ENCODE data around the gene PARP1. TPM values are rescaled to one million over a fixed set of nuclear protein-coding genes. Genes with fewer than 3 reads are reported as not detected.

PARP1 gene
- total RNA-seq, 1 experiment from 2014 or later, result 376 TPM

GRCh38 chr1:226457307-226457712 lies 49.4 kb upstream of the PARP1 start:
- H3K27ac Mint-ChIP-seq, result no peak overlapping the region; the same call in 1 of the 2 replicates
- peak; percentile 91 for ATAC-seq
- ChIA-PET POLR2A (interaction anchor here (1.0 kb wide), 1 partner anchor 49 kb away, joined by 4 read pairs; the partner anchor contains the start of gene PARP1), CTCF (interaction anchor here (0.5 to 2.5 kb wide), 52 partner anchors 10 to 254 kb away, joined by 3 to 36 read pairs (median 6); partner anchors contain the start of genes PARP1 and STUM)
- H3K9me3 Mint-ChIP-seq, result peaks cover 17% of the 10 kb centered on the region
- peak; percentile 62 for DNase-seq (ENCODE audit: low spot score)
- peaks cover 20% of the 10 kb centered on the region for H3K4me1 Mint-ChIP-seq
- TF ChIP-seq FOXP4 (CRISPR knock-in tag; IDR thresholded peaks at IDR 0.05), result no peak
- TF ChIP-seq, protein P1, sequence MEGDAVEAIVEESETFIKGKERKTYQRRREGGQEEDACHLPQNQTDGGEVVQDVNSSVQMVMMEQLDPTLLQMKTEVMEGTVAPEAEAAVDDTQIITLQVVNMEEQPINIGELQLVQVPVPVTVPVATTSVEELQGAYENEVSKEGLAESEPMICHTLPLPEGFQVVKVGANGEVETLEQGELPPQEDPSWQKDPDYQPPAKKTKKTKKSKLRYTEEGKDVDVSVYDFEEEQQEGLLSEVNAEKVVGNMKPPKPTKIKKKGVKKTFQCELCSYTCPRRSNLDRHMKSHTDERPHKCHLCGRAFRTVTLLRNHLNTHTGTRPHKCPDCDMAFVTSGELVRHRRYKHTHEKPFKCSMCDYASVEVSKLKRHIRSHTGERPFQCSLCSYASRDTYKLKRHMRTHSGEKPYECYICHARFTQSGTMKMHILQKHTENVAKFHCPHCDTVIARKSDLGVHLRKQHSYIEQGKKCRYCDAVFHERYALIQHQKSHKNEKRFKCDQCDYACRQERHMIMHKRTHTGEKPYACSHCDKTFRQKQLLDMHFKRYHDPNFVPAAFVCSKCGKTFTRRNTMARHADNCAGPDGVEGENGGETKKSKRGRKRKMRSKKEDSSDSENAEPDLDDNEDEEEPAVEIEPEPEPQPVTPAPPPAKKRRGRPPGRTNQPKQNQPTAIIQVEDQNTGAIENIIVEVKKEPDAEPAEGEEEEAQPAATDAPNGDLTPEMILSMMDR (IDR thresholded peaks at IDR 0.05), result peak; percentile 70; the same call in 1 of the 2 replicates
- H3K36me3 Mint-ChIP-seq, result peaks cover 6% of the 10 kb centered on the region
- no peak overlapping the region for H3K4me3 Mint-ChIP-seq
- H3K27me3 Mint-ChIP-seq (ENCODE audit: low read depth), result no peaks in the 10 kb centered on the region

- TF ChIP-seq, protein P2, sequence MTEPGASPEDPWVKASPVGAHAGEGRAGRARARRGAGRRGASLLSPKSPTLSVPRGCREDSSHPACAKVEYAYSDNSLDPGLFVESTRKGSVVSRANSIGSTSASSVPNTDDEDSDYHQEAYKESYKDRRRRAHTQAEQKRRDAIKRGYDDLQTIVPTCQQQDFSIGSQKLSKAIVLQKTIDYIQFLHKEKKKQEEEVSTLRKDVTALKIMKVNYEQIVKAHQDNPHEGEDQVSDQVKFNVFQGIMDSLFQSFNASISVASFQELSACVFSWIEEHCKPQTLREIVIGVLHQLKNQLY (CRISPR knock-in tag; IDR thresholded peaks at IDR 0.05), result no peak
- TF ChIP-seq NFE2L1 (CRISPR knock-in tag; IDR thresholded peaks at IDR 0.05) (no peak), ATF6 (CRISPR knock-in tag; IDR thresholded peaks at IDR 0.05) (no peak), CDX4 (CRISPR knock-in tag; IDR thresholded peaks at IDR 0.05; ENCODE audit: borderline replicate concordance) (no peak), ZNF281 (CRISPR knock-in tag; IDR thresholded peaks at IDR 0.05) (no peak), TCF7 (CRISPR knock-in tag; IDR thresholded peaks at IDR 0.05; ENCODE audit: low read depth) (no peak)
- TF ChIP-seq, protein P3, sequence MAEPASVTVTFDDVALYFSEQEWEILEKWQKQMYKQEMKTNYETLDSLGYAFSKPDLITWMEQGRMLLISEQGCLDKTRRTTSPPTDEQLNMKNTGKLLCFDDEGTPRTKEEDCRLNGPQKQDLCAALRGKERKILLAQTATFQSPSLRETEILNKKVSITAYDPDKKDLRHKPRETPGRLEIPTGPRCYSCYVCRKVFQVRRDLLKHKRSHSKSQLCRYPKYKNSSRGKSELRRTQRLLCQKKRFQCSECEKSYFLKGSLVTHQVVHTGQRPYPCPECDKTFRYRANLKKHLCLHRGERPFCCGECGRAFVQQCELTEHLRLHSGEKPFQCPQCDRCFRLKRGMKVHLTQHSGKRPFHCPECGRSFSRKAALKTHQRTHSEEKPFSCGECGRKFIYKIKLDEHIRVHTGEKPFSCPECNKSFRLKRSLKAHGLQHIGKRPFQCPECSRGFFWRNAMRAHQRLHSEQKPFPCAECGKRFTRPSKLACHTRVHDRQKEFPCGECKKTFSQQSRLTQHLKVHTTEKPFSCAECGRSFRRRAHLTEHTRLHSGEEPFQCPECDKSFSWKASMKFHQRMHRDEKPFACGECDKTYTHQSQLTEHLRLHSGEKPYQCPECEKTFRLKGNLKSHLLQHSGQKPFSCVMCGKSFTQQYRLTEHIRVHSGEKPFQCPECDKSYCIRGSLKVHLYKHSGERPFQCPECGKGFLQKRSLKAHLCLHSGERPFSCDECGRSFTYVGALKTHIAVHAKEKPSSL (CRISPR knock-in tag; conservative IDR thresholded peaks at IDR 0.05), result no peak
- TF ChIP-seq, protein P4, sequence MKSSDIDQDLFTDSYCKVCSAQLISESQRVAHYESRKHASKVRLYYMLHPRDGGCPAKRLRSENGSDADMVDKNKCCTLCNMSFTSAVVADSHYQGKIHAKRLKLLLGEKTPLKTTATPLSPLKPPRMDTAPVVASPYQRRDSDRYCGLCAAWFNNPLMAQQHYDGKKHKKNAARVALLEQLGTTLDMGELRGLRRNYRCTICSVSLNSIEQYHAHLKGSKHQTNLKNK (CRISPR knock-in tag; IDR thresholded peaks at IDR 0.05), result no peak
- Mint-ChIP-seq H3K27ac (no peak overlapping the region), H3K4me3 (no peak overlapping the region), H3K36me3 (no peaks in the 10 kb centered on the region), H3K9me3 (peaks cover 7% of the 10 kb centered on the region; the same call in 1 of the 2 replicates), H3K27me3 (ENCODE audit: low read depth) (no peaks in the 10 kb centered on the region), H3K4me1 (peaks cover 20% of the 10 kb centered on the region)
- no peak for ATAC-seq
- ChIA-PET POLR2A (no interaction called here), CTCF (interaction anchor here (1.8 to 2.1 kb wide), 2 partner anchors 17 to 171 kb away, joined by 9 read pairs; no protein-coding TSS in a partner anchor)
- DNase-seq (ENCODE audit: low spot score), result no peak
These were observed 48.0 kb upstream of the PARP1 start for GRCh38 chr1:226455843-226456242.

Measured in WTC11 (cell line).